Upper lobe of right lung (tissue), 1 donor: ENCODE results near the gene CDC37L1. TPM values are rescaled to one million over a fixed set of nuclear protein-coding genes. Genes with fewer than 3 reads are reported as not detected.
"Not testable (repeated sequence)": the region's sequence is repeated elsewhere in the genome, so short reads cannot be mapped to it uniquely, and the experiment has no call there.

Experiments used
- ATAC-seq: fragments of 200-7000 bp; cut with Tn5 transposase; one replicate; pipeline ENCODE4 v1.9.1; 2020; ENCODE audit warnings: mild to moderate bottlenecking, moderate library complexity
- DNase-seq: peaks from one replicate; pipeline ENCODE4 v3.0.0-alpha.2; 2020
- H3K27ac ChIP-seq: fragments of 200-600 bp; one replicate; pipeline ENCODE4 v1.8.0; 2022
- H3K27me3 ChIP-seq: fragments of 200-600 bp; one replicate; pipeline ENCODE4 v1.8.0; 2022; ENCODE audit warnings: mild to moderate bottlenecking
- H3K36me3 ChIP-seq: fragments of 200-600 bp; one replicate; pipeline ENCODE4 v1.8.0; 2022
- H3K4me1 ChIP-seq: fragments of 200-600 bp; one replicate; pipeline ENCODE4 v1.8.0; 2022
- H3K4me3 ChIP-seq: fragments of 200-600 bp; one replicate; pipeline ENCODE4 v1.8.0; 2022; ENCODE audit warnings: mild to moderate bottlenecking
- H3K9me3 ChIP-seq: fragments of 200-600 bp; one replicate; pipeline ENCODE4 v1.8.0; 2022
- intact Hi-C: fragments of 100-400 bp; cut with DNase I; formaldehyde crosslinking; loops from one replicate; pipeline ENCODE4 v1.11.0; 2022
- total RNA-seq: library from RNA; stranded (reverse); fragmentation: NEBNext Ultra II Directional; extraction: Animal tissue kit (Norgen Biotek cat#: 25700); gene quantifications from one replicate; pipeline ENCODE4 v1.2.1, GENCODE V29; 2021
- TF ChIP-seq, protein P1 (sequence below): fragments of 200-600 bp; IDR thresholded peaks from one replicate; pipeline ENCODE4 v1.8.0; 2022; ENCODE audit warnings: antibody characterized with exemption
- donor health status: DM: no; HTN: yes; CAD: no; lungs with severe emphysema.

The CDC37L1 gene
- total RNA-seq, 1 donor from 2014 or later, result 23.6 TPM

DNA sequence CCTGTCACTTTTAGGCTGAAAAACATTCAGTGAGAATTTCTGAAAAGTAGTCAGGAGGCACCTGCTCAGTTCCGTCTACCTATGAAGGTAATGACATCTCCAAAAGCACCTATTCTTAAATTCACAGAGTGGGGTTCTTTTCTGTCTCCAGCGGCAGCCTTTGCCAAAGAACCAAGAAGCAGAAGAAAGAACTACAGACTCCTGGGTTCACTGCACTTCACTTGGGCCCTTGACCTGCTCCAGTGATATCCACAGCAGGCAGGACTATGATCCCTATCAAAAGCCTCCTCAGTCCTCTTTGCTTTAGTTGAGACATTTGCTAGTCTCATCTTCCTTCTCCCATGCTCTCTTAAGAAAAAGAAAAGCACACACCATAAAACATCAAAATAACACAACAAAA is 37.0 kb upstream of the CDC37L1 start:
- Histone ChIP-seq H3K9me3 (no peaks in the 10 kb centered on the region), H3K27me3 (no peaks in the 10 kb centered on the region), H3K27ac (no peak overlapping the region), H3K36me3 (no peaks in the 10 kb centered on the region), H3K4me1 (no peaks in the 10 kb centered on the region), H3K4me3 (no peak overlapping the region)
- DNase-seq (no peak), ATAC-seq (no peak)
- TF ChIP-seq, protein P1, sequence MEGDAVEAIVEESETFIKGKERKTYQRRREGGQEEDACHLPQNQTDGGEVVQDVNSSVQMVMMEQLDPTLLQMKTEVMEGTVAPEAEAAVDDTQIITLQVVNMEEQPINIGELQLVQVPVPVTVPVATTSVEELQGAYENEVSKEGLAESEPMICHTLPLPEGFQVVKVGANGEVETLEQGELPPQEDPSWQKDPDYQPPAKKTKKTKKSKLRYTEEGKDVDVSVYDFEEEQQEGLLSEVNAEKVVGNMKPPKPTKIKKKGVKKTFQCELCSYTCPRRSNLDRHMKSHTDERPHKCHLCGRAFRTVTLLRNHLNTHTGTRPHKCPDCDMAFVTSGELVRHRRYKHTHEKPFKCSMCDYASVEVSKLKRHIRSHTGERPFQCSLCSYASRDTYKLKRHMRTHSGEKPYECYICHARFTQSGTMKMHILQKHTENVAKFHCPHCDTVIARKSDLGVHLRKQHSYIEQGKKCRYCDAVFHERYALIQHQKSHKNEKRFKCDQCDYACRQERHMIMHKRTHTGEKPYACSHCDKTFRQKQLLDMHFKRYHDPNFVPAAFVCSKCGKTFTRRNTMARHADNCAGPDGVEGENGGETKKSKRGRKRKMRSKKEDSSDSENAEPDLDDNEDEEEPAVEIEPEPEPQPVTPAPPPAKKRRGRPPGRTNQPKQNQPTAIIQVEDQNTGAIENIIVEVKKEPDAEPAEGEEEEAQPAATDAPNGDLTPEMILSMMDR, result no peak
- intact Hi-C loops, result no loop called here

DNA sequence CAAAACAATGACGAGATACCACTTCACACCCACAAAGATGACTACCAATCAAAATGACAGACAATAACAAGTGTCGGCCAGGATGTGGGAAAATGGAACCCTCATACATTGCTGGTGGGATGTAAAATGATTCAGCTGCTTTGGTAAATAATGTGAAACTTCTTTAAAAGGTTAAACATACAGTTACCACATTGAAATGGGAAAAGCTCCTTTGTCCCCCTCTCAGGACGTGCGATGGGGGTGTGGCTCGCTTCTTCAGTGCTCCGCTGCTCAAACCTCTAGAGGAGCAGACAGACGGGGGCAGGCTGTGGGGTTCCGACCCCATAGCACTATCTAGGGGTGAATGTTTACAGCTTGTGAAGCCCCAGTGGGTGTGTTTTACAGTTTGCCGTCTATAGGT is 25.3 kb upstream of the CDC37L1 start:
- Histone ChIP-seq H3K36me3 (no peaks in the 10 kb centered on the region), H3K27me3 (no peaks in the 10 kb centered on the region)

DNA sequence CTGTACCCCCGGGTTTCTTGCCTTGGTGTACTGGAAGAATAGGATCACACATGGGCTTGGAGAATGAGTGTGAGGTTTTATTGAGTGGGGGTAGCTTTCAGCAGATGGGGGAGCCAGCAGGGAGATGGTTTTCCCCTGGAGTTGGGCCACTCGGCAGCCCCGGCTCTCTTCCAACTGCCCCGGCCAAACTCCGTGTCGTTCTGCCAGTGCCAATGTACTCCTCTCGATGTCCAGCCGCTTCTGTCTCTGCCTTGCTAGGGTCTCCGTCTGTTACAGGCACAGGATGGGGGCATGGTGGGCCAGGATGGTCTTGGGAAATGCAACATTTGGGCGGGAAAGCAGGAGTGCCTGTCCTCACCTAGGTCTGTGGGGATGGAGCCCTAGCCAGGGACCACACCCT is 24.8 kb upstream of the CDC37L1 start:
- TF ChIP-seq, protein P1, result no peak
- ATAC-seq (no peak), DNase-seq (no peak)
- Histone ChIP-seq H3K36me3 (no peaks in the 10 kb centered on the region), H3K4me3 (no peak overlapping the region), H3K4me1 (peaks cover 6% of the 10 kb centered on the region), H3K9me3 (no peaks in the 10 kb centered on the region), H3K27me3 (no peaks in the 10 kb centered on the region), H3K27ac (no peak overlapping the region)
- intact Hi-C loops, result no loop called here

More for the DNA sequence above, 25.3 kb upstream of the CDC37L1 start:
- Histone ChIP-seq H3K27ac (no peak overlapping the region), H3K4me1 (peaks cover 6% of the 10 kb centered on the region), H3K4me3 (no peak overlapping the region), H3K9me3 (no peaks in the 10 kb centered on the region)
- TF ChIP-seq, protein P1, result no peak
- ATAC-seq (no peak), DNase-seq (no peak)
- intact Hi-C loops, result no loop called here

DNA sequence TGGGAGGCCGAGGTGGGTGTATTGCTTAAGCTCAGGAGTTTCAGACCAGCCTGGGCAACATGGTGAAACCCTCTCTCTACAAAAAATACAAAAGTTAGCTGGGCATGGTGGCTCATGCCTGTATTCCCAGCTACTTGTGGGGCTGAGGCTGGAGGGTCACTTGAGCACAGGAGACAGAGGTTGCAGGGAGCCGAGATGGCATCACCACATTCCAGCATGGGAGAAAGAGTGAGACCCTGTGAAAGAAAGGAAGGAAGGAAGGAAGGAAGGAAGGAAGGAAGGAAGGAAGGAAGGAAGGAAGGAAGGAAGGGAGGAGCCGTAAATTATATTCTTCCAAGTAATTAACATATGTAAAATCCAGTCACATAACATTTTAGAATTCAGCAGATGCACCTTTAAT is 23.2 kb upstream of the CDC37L1 start:
- H3K4me3 ChIP-seq, H3K9me3 ChIP-seq, DNase-seq, H3K36me3 ChIP-seq, H3K27me3 ChIP-seq, H3K4me1 ChIP-seq, intact Hi-C loops, H3K27ac ChIP-seq, ATAC-seq: not testable (repeated sequence)

DNA sequence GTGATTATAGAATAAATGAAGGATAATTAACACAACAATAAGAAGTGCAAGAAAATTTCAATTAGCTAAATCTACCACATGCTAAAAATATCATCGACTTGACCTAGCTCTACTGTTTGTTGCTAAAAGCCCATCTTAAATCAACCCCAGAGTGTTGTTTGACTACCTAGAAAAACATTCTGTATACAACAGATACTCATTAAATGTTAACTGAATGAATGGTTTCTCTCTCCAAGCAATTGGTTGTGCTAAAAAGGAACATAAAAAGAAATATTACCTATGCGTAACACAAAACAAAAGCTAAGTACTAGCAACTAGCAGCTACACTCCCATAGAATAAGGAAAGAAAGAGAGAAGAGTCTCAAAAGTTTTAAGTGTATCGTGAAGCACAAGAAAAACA is 22.7 kb upstream of the CDC37L1 start:
- TF ChIP-seq, protein P1, result no peak
- intact Hi-C loops, result no loop called here
- Histone ChIP-seq H3K27ac (no peak overlapping the region), H3K27me3 (no peaks in the 10 kb centered on the region), H3K4me1 (peaks cover 9% of the 10 kb centered on the region), H3K9me3 (no peaks in the 10 kb centered on the region), H3K36me3 (no peaks in the 10 kb centered on the region), H3K4me3 (no peak overlapping the region)
- DNase-seq (no peak), ATAC-seq (no peak)

DNA sequence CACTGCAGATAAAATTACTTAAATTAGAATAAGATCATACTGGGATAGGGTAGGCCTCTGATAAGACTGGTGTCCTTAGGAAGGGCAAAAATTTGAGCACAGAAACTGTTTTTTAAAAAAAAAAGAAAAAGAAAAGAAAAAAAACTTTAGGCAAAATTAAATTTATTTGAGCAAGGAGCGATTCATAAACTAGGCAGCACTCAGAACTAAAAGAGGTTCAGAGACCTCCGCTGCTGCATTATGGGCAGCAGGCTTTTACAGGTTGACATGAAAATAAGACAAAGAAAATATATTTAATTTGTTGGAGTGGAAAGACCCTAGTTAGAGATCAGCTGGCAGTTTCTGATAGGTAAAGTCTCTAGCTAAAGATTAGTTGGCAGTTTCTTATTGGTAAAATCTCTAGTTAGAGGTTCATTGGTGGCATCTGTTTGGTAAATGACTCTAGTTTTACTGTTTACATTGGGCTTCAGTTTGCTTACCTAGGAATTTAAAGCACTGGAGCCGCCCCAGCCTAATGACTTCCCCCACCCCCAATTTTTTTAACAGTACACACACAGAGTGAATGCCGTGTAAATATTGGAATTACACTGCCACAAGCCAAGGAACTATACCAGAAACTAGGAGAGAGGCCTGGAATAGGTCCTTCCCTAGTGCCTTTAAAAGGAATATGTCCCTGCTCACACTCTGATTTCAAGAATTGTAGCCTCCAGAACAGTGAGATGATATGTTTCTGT is 21.8 kb upstream of the CDC37L1 start:
- H3K27me3 ChIP-seq, result no peaks in the 10 kb centered on the region
- TF ChIP-seq, protein P1, result no peak
- H3K4me1 ChIP-seq, result peaks cover 13% of the 10 kb centered on the region
- no peaks in the 10 kb centered on the region for H3K36me3 ChIP-seq
- H3K9me3 ChIP-seq, result no peaks in the 10 kb centered on the region
- H3K4me3 ChIP-seq, result no peak overlapping the region
- H3K27ac ChIP-seq, result peak overlapping the region; percentile 13
- ATAC-seq (no peak), DNase-seq (no peak)
- intact Hi-C loops, result no loop called here

DNA sequence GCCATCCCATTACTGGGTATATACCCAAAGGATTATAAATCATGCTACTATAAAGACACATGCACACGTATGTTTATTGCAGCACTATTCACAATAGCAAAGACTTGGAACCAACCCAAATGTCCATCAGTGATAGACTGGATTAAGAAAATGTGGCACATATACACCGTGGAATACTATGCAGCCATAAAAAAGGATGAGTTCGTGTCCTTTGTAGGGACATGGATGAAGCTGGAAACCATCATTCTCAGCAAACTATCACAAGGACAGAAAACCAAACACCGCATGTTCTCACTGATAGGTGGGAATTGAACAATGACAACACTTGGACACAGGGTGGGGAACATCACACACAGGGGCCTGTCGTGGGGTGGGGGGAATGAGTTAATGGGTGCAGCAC is 18.7 kb upstream of the CDC37L1 start:
- DNase-seq, intact Hi-C loops, H3K4me3 ChIP-seq, H3K27ac ChIP-seq, ATAC-seq, H3K27me3 ChIP-seq, H3K9me3 ChIP-seq, H3K36me3 ChIP-seq: not testable (repeated sequence)
- peaks cover 37% of the 10 kb centered on the region for H3K4me1 ChIP-seq
